ENCODE measurements around the gene PDE6G. TPM values are rescaled to one million over a fixed set of nuclear protein-coding genes. Genes with fewer than 3 reads are reported as not detected.

The PDE6G gene
- total RNA-seq = not detected

DNA sequence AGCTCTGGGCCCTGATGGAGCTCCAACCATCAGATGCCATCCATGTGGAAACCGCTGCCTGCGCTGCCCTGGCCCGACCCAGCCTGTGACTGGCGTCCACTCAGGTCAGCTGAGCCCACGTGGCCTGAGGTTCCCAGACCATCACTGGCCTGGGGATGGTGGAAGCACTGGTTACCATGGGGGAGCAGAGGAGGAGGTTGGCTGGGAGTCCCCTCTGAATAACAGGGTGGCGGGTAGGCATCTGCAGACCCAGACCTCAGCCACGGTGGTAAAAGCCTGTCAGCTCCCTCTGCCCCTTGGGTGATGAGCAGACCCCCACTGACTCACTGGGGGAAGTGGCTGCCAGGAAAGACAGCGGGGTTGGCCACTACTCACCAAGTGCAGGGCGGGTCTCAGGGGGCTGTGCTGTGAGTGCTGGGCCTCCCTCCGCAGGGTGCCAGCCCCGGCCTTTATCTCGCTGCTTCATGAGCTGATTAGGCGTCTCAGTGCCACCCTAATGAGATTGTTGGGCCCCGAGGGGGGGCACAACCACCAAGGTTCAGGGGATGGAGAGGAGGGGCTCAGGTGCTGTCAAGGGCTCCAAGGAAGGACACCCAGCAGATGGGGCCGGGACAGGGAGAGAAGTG is at the start of gene PDE6G:
PDE6G (minus strand) TSS at position 425 of the 626 bp plus-strand sequence. CDS start 3,237 bp downstream, outside the sequence.
- intact Hi-C loops (cut with DNase I) = no loop called here
- Histone ChIP-seq H3K9me3 (no peaks in the 10 kb centered on the region), H3K4me1 (no peaks in the 10 kb centered on the region), H3K27ac (no peak within 1 kb of the TSS), H3K36me3 (no peaks in the 10 kb centered on the region), H3K27me3 (no peaks in the 10 kb centered on the region), H3K4me3 (no peak within 1 kb of the TSS)
- no peak for DNase-seq (ENCODE audit: extremely low spot score in 2 of 2)
- TF ChIP-seq POLR2A (IDR thresholded peaks at IDR 0.05) = no peak

DNA sequence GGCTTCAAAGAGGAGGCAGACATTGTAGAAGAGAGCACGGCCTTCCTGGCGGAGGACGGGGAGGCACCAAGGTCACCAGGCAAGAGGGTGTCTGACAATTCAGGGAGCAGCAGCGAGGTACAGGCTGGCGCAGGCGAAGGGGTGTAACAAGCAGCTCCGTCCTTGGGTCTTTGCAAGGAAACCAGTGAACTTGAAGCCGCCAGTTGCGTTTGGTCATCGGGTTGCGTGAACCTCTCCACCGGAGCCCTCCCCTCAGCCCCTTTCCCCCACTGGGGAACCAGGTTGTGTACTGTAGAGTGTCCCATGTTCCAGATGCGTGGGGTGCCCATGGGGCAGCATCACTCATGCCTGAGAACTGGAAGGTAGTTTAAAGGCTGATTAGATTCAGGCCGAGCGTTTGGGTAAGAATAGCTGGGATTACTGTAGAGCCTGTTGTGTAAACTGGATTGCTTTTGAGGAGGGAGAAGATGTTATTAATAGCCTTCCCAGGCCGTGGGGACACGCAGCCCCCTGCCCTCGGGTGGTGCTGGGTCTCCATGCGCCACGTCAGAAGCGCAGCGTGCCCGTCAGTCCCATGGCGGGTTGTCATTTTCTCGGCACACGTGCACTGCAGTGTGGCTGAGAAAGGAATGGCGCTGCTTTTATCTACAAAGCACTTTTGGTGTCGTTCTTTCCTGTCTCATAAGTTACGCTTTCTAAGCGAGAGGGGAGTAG is 49.3 kb upstream of the PDE6G start:
- H3K9me3 ChIP-seq = no peaks in the 10 kb centered on the region
- TF ChIP-seq POLR2AphosphoS5 (IDR thresholded peaks at IDR 0.05; ENCODE audit: insufficient read depth in 1 of 2, low read depth in 1 of 2) = no peak
- TF ChIP-seq POLR2A (IDR thresholded peaks at IDR 0.05) = no peak
- no peak for TF ChIP-seq CTCF (IDR thresholded peaks at IDR 0.05)
- no peaks in the 10 kb centered on the region for H3K27me3 ChIP-seq
- DNase-seq (ENCODE audit: extremely low spot score in 2 of 2) = no peak
- intact Hi-C loops (cut with DNase I) = no loop called here
- H3K36me3 ChIP-seq = peaks cover 0 to 25% of the 10 kb centered on the region in 2 donors
- no peak overlapping the region for H3K27ac ChIP-seq
- H3K4me1 ChIP-seq = peaks cover 41% of the 10 kb centered on the region
- H3K4me3 ChIP-seq = no peak overlapping the region

GRCh38 chr17:81703747-81704654 is 47.7 kb upstream of the PDE6G start:
- Histone ChIP-seq H3K27me3 (no peaks in the 10 kb centered on the region), H3K36me3 (peaks cover 0 to 32% of the 10 kb centered on the region in 2 donors), H3K4me1 (peaks cover 34% of the 10 kb centered on the region), H3K4me3 (peak overlapping the region; percentile 80 to 96), H3K9me3 (no peaks in the 10 kb centered on the region), H3K27ac (peak overlapping the region; percentile 83)
- DNase-seq (ENCODE audit: extremely low spot score in 2 of 2) = no peak
- TF ChIP-seq POLR2AphosphoS5 (IDR thresholded peaks at IDR 0.05; ENCODE audit: insufficient read depth in 1 of 2, low read depth in 1 of 2) = no peak
- TF ChIP-seq POLR2A (IDR thresholded peaks at IDR 0.05) = no peak
- TF ChIP-seq CTCF (IDR thresholded peaks at IDR 0.05) = no peak
- intact Hi-C loops (cut with DNase I) = no loop called here

- TF ChIP-seq POLR2AphosphoS5 (IDR thresholded peaks at IDR 0.05; ENCODE audit: insufficient read depth in 1 of 2, low read depth in 1 of 2) = peak; percentile 96 to 98
- TF ChIP-seq CTCF (IDR thresholded peaks at IDR 0.05) = peak in 2 of 3 experiments; percentile 32 to 35
- peak in 1 of 2 donors; percentile 66 for TF ChIP-seq POLR2A (IDR thresholded peaks at IDR 0.05)
- Histone ChIP-seq H3K27me3 (no peaks in the 10 kb centered on the region), H3K4me1 (peaks cover 34% of the 10 kb centered on the region), H3K36me3 (peaks cover 0 to 41% of the 10 kb centered on the region in 2 donors), H3K9me3 (no peaks in the 10 kb centered on the region), H3K4me3 (peak within 1 kb of the TSS; percentile 80 to 96), H3K27ac (peak within 1 kb of the TSS; percentile 83)
- intact Hi-C loops (cut with DNase I) = no loop called here
- DNase-seq (ENCODE audit: extremely low spot score in 2 of 2) = no peak
Measured at GRCh38 chr17:81702934-81703746, 46.8 kb upstream of the PDE6G start, which contains the start of gene MRPL12. MRPL12 (plus strand) TSS chr17:81703367; CDS start chr17:81703502, 135 bp downstream.
